GM20000 (cell line): ENCODE data around the gene GNG5.

Experiments
- DNase-seq: peaks from one replicate; pipeline ENCODE4 v3.0.0; 2012; ENCODE audit warnings: low spot score
- TF ChIP-seq, protein P1 (sequence below): IDR thresholded peaks from 2 replicates; pipeline ENCODE4 v1.5.1; 2012; ENCODE audit warnings: mild to moderate bottlenecking, control low read depth; ENCODE audit errors: extremely low read depth, missing control alignments

Gene GNG5

DNA sequence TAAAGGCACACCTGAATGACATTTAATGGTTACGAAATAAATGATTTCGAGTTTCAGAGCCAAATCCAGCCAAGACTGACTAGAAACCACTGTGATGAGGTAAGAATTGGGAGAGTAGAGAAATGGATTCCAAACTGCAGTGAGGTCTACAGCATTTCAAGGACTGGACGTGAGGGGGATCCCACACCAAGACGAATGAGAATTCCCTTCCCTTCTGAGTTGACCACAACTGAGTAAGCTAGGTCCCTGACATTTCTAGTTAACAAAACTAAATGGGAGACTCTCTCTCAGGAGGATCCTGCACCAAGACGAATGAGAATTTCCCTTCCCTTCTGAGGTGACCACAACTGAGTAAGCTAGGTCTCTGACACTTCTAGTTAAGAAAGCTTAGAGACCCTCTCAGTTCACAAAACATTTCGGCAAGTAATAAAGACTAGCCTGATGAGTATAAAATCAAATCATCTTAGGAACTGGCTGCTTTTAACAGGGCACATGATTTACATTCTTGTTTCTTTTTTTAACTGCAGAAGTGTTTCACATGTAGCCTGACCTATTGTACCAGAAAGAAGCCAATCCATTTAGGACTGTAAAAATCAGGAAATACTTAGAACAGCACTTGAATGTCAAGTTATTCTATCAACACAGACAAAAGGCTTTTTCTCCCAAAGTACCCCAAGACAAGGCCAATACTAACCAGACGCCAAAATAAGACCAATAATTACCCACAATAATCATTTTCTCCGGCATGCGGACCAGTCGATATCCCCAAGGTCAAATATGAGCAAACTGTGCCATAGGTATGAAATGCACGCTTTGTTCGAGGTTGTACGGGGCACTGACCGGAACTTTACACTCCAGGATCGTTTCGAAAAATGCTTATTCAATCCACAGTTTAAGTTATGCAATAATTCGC lies 1.5 kb downstream of the GNG5 start:
- DNase-seq: no peak

DNA sequence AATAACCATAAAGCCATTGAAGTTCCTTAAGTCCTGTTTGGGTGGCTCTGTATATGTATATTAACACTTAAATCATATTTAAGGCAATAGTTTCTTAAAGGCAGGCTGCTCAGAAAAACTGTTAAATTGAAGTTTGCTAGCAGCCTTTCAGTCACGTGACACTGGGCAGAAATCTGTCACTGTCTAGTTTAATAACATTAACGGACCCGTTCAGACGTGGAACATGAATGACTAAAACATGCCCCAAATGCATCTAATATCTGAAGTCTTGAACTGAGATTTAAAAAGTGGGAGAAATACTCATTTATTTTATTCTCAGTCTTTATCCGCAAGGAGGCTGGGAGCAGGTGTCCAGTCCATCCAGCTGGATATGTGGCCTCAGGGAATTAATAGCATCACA lies 3.5 kb downstream of the GNG5 start:
- no peak for DNase-seq
- TF ChIP-seq, protein P1, sequence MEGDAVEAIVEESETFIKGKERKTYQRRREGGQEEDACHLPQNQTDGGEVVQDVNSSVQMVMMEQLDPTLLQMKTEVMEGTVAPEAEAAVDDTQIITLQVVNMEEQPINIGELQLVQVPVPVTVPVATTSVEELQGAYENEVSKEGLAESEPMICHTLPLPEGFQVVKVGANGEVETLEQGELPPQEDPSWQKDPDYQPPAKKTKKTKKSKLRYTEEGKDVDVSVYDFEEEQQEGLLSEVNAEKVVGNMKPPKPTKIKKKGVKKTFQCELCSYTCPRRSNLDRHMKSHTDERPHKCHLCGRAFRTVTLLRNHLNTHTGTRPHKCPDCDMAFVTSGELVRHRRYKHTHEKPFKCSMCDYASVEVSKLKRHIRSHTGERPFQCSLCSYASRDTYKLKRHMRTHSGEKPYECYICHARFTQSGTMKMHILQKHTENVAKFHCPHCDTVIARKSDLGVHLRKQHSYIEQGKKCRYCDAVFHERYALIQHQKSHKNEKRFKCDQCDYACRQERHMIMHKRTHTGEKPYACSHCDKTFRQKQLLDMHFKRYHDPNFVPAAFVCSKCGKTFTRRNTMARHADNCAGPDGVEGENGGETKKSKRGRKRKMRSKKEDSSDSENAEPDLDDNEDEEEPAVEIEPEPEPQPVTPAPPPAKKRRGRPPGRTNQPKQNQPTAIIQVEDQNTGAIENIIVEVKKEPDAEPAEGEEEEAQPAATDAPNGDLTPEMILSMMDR: no peak

More for the DNA sequence above, 1.5 kb downstream of the GNG5 start:
- TF ChIP-seq, protein P1: no peak

DNA sequence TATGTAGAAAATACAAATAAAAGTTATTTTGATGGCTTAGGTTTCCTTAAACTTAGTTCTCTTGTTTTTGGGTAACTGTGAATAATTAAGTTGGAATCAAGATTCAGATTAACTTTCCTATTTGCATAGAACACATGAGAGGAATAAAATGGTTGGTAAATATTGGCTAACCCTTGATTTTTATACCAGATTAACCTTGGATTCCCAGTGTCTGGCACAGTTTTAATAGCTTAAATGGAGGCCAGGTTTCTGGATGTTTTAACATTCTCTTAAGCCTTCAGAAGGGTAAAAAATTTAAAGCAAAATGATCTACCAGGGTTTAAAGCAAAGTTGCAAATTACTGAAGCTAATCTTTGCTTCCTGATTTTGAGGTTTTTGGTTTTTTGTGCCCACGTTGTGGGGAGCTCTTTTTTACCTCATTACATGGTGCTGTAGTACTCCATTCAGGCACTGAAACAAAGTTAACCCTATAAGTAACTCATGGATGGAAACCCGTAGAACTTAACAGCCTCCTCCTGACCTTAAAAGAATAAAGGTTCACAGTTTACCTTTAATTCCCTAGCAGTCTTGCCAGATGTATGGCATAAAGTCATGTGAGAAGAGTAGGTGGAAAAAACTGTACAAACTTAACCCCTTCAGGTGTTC lies 8.6 kb downstream of the GNG5 start:
- TF ChIP-seq, protein P1: no peak
- DNase-seq: no peak

DNA sequence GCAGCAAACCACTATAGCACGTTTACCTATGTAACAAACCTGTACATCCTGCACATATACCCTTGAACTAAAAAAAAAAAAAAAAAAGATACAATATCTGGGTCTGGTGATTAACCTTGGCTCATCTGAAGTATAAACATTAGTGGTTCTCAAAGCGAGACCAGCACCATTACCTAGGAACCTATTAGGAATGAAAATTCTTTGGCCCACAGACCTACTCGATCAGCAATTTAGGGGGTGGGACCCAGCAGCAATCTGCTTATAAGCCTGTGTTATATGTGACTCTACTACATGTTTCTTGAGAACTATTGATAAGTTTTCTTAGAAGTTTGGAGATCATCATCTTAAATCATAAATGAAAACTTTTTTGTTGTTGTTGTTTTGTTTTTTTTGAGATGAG lies 9.9 kb downstream of the GNG5 start:
- DNase-seq: no peak
- TF ChIP-seq, protein P1: no peak

DNA sequence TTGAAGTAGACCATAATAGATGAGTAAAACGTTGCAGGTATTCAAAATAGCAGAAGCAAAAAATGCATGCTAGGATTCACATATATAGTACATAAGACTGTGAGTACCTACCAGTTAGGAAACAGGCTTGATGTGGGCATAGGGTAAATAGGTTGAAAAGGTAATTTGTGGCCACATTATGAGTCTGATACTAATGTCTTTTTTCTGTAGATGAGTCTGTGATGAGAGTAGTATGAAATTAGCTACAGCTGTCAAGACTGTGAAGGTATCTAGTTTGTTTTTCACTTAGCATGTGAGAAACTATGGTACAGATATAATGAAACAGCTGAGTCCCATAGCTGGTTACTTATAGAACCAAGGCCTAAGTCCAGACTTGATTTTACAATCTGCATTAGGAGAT lies 12.6 kb downstream of the GNG5 start:
- no peak for DNase-seq
- TF ChIP-seq, protein P1: no peak

DNA sequence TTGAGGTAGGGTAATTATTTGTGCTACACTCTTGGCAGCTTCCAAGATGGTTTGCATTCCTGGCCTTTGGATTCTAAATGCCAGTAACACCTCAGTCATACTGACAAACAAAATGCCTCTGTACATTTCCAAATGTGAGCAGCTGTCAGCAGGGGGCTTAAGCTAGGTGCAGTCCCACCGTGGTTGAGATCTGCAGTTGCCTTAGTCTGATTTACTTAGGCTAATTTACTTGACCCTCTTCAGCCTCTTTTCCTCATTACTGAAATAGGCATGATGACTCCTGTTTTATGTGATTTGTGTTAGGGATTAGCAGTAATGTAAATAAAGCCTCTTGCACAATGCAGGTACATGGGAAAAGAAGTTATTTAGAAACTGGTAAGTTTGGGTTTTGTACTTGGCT lies 13.7 kb downstream of the GNG5 start:
- DNase-seq: no peak
- TF ChIP-seq, protein P1: no peak

DNA sequence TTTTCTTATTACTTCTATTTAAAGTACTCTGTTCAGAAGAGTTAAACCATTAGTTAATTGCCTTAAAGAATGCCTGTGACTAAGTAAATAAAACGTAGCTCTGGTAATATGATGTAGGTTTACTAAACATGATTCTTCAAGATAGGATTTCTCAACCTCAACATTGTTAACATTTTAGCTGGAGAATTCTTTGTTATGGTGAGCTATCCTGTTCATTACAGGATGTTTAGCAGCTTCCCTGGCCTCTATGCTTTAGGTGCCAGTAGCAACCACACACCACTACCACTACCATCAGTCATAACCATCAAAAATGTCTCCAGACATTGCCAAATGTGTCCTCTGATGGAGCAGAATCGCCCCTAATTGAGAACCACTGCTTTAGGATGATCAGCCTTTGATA lies 16.6 kb downstream of the GNG5 start:
- no peak for DNase-seq
- TF ChIP-seq, protein P1: no peak
